OCI-LY1 (cell line): ENCODE measurements around the gene LIX1L.

ENCODE experiments used
- CTCF ChIP-seq: fragments of 200-600 bp; sonication (generic), shearing (Covaris generic); IDR thresholded peaks from 2 replicates; pipeline ENCODE4 v1.5.1; 2017; ENCODE audit warnings: mild to moderate bottlenecking, antibody characterized with exemption, low read length, moderate library complexity, mixed read lengths
- EZH2 ChIP-seq: fragments of 200-600 bp; sonication (generic), shearing (Covaris generic); IDR thresholded peaks from 2 replicates; pipeline ENCODE4 v1.8.0; 2017; ENCODE audit warnings: borderline replicate concordance, mixed run types, mild to moderate bottlenecking, antibody characterized with exemption, low read length, moderate library complexity, mixed read lengths

- no peak for TF ChIP-seq CTCF
- TF ChIP-seq EZH2: no peak
These were observed 9.5 kb upstream of the LIX1L start for GRCh38 chr1:145967288-145967687.
